Activated naive CD8-positive, alpha-beta T cell treated with anti-CD3 and anti-CD28 coated beads, Interleukin-2, amount 10 ng/mL, durations not matched to agents 7 days and 5 days (primary cell): ENCODE data around the gene SERPINF2. TPM values are rescaled to one million over a fixed set of nuclear protein-coding genes. Genes with fewer than 3 reads are reported as not detected.
"Not testable (repeated sequence)": the region's sequence is repeated elsewhere in the genome, so short reads cannot be mapped to it uniquely, and the experiment has no call there.

ENCODE experiments used
- ATAC-seq: fragments of 150-1000 bp; cut with Tn5 transposase; one replicate; pipeline ENCODE4 v1.10.0; 2021; ENCODE audit warnings: low read depth, moderate library complexity
- POLR2A ChIA-PET: fragments of 350-600 bp; sonication (Branson Sonifier 250); formaldehyde crosslinking; loops from one replicate; lab custom pipeline; 2021; ENCODE audit warnings: antibody characterized with exemption; lab: Charles Lee
- DNase-seq: peaks from one replicate; pipeline ENCODE4 v3.0.0; 2021
- H3K27ac Mint-ChIP-seq: one replicate; pipeline ENCODE4 v1.8.0; 2022; ENCODE audit warnings: mild to moderate bottlenecking, mixed read lengths
- H3K27me3 Mint-ChIP-seq: one replicate; pipeline ENCODE4 v1.8.0; 2022; ENCODE audit warnings: mild to moderate bottlenecking, moderate library complexity, mixed read lengths
- H3K36me3 Mint-ChIP-seq: one replicate; pipeline ENCODE4 v1.8.0; 2021; ENCODE audit warnings: mild to moderate bottlenecking, mixed read lengths
- H3K4me1 Mint-ChIP-seq: one replicate; pipeline ENCODE4 v1.8.0; 2021; ENCODE audit warnings: mixed read lengths
- H3K4me3 Mint-ChIP-seq: one replicate; pipeline ENCODE4 v1.8.0; 2022; ENCODE audit warnings: mild to moderate bottlenecking, moderate library complexity, mixed read lengths
- H3K9me3 Mint-ChIP-seq: one replicate; pipeline ENCODE4 v1.8.0; 2021; ENCODE audit warnings: mixed read lengths
- total RNA-seq, 2 experiments: library from RNA; stranded (reverse); gene quantifications; one replicate each; pipeline ENCODE4 v1.2.3, GENCODE V29; 2021

Gene SERPINF2
- total RNA-seq, 2 experiments from 2014 or later, result 0.23 to 0.33 TPM

DNA sequence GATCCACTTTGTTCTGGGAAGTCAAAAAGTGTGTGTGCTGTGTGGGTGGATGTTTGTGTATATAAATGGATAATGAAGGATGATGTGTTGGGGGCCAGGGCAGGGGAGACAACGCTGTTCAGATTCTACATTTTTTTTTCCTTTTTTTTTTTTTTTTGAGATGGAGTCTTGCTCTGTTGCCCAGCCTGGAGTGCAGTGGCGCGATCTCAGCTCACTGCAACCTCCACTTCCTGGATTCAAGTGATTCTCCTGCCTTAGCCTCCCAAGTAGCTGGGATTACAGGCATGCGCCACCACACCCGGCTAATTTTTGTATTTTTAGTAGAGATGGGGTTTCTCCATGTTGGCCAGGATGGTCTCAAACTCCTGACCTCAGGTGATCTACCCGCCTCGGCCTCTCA is 22.0 kb downstream of the SERPINF2 start:
- POLR2A ChIA-PET, result interaction anchor here (0.6 to 2.4 kb wide), 8 partner anchors 13 to 116 kb away, joined by 3 to 12 read pairs (median 4); partner anchors contain the start of genes RPA1, SMYD4 and WDR81
- peak; percentile 4 for ATAC-seq
- peak overlapping the region; percentile 43 for H3K4me3 Mint-ChIP-seq

GRCh38 chr17:1765576-1765975 is 22.9 kb downstream of the SERPINF2 start:
- Mint-ChIP-seq H3K4me1 (peaks cover 31% of the 10 kb centered on the region), H3K4me3 (no peak overlapping the region), H3K9me3 (no peaks in the 10 kb centered on the region), H3K36me3 (no peaks in the 10 kb centered on the region), H3K27ac (no peak overlapping the region), H3K27me3 (no peaks in the 10 kb centered on the region)
- ATAC-seq (no peak), DNase-seq (no peak)
- POLR2A ChIA-PET, result interaction anchor here (0.6 to 2.1 kb wide), 5 partner anchors 41 to 260 kb away, joined by 3 to 12 read pairs (median 4); partner anchors contain the start of genes RTN4RL1 and WDR81

More for the DNA sequence above, 22.0 kb downstream of the SERPINF2 start:
- not testable (repeated sequence) for H3K36me3 Mint-ChIP-seq, H3K27me3 Mint-ChIP-seq, H3K9me3 Mint-ChIP-seq, DNase-seq
- Mint-ChIP-seq H3K27ac (peak overlapping the region; percentile 85), H3K4me1 (peaks cover 28% of the 10 kb centered on the region)

DNA sequence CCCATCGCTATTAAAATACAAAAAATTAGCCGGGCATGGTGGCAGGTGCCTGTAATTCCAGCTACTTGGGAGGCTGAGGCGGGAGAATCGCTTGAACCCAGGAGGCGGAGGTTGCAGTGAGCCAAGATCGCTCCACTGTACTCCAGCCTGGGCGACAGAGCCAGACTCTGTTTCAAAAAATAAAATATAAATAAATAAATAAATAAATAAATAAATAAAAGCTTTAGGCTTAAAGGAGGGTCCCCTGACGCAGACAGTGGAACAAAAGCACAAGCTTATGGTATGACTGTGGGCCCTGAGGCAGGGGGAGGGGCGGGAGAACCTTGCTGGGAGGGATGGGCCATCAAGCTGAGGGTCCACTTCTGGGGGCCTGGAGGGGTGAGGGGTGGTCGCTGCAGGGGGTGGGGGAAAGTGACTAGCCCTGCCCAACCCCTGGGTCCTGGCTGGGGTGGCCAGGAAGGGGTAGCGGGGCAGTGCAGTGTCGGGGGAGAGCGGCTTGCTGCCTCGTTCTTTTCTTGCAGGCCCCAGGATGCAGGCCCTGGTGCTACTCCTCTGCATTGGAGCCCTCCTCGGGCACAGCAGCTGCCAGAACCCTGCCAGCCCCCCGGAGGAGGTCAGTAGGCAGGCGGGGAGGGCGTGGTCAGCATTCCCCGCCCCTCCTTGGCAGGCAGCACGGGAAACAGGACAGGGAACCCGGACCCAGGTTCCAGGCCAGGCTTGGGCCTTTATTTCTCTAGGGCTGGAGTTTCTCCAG is 23.9 kb downstream of the SERPINF2 start:
- Mint-ChIP-seq H3K4me3 (no peak overlapping the region), H3K36me3 (no peaks in the 10 kb centered on the region), H3K4me1 (peaks cover 33% of the 10 kb centered on the region), H3K27ac (no peak overlapping the region), H3K9me3 (no peaks in the 10 kb centered on the region), H3K27me3 (no peaks in the 10 kb centered on the region)
- DNase-seq (no peak), ATAC-seq (no peak)
- POLR2A ChIA-PET, result interaction anchor here (1.2 kb wide), 1 partner anchor 42 kb away, joined by 3 read pairs; the partner anchor contains the start of gene WDR81

DNA sequence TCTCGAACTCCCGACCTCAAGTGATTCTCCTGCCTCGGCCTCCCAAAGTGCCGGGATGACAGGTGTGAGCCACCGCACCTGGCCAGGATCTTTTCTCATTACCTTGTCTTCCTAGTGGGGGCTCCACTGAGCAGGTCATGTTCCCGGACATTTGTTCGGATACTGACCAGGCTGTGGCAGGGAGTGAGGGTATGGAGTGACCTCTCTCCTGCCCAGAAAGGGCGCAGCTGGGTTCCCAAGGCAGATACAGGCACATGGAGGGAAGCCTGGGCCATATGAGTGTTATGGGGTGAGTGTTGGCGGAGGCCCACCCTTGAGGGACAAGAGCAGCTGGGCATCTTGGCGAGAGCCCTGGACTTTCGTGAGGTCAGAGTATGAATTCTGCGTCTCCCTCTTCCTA is 24.7 kb downstream of the SERPINF2 start:
- no peak overlapping the region for H3K4me3 Mint-ChIP-seq
- no peak for DNase-seq
- POLR2A ChIA-PET, result no interaction called here
- no peaks in the 10 kb centered on the region for H3K27me3 Mint-ChIP-seq
- no peak overlapping the region for H3K27ac Mint-ChIP-seq
- no peaks in the 10 kb centered on the region for H3K36me3 Mint-ChIP-seq
- H3K4me1 Mint-ChIP-seq, result peaks cover 29% of the 10 kb centered on the region
- ATAC-seq, result no peak
- H3K9me3 Mint-ChIP-seq, result no peaks in the 10 kb centered on the region

GRCh38 chr17:1769822-1770477 is 27.3 kb downstream of the SERPINF2 start:
- DNase-seq, result peak; percentile 45
- peaks cover 1% of the 10 kb centered on the region for H3K36me3 Mint-ChIP-seq
- H3K9me3 Mint-ChIP-seq, result no peaks in the 10 kb centered on the region
- H3K27ac Mint-ChIP-seq, result peak overlapping the region; percentile 69
- H3K4me3 Mint-ChIP-seq, result peak overlapping the region; percentile 54
- H3K4me1 Mint-ChIP-seq, result peaks cover 13% of the 10 kb centered on the region
- ATAC-seq, result peak; percentile 62
- no peaks in the 10 kb centered on the region for H3K27me3 Mint-ChIP-seq
- POLR2A ChIA-PET, result interaction anchor here (0.6 to 2.0 kb wide), 7 partner anchors 22 to 53 kb away, joined by 3 to 8 read pairs (median 3); no protein-coding TSS in a partner anchor

DNA sequence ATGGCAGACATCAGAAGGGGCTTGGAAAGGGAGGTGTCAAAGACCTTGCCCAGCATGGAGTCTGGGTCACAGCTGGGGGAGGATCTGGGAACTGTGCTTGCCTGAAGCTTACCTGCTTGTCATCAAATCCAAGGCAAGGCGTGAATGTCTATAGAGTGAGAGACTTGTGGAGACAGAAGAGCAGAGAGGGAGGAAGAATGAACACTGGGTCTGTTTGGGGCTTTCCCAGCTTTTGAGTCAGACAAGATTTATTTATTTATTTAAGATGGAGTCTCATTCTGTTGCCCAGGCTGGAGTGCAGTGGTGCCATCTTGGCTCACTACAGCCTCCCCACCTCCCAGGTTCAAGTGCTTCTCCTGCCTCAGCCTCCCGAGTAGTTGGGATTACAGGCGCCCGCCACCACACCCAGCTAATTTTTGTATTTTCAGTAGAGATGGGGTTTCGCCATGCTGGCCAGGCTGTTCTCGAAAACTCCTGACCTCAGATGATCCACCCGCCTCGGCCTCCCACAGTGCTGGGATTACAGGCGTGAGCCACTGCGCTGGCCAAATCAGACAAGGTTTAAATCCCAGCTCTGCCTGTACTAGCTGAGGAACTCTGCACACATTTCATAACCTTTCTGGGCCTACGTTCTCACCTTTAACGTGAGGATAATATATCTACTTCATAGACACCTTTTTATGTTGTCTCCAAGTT is 30.5 kb downstream of the SERPINF2 start:
- H3K36me3 Mint-ChIP-seq, DNase-seq, H3K4me3 Mint-ChIP-seq, ATAC-seq, H3K9me3 Mint-ChIP-seq, H3K4me1 Mint-ChIP-seq, H3K27me3 Mint-ChIP-seq: not testable (repeated sequence)
- POLR2A ChIA-PET, result interaction anchor here (0.8 kb wide), 1 partner anchor 10 kb away, joined by 3 read pairs; no protein-coding TSS in a partner anchor
- H3K27ac Mint-ChIP-seq, result peak overlapping the region; percentile 54

GRCh38 chr17:1773696-1774181 is 31.1 kb downstream of the SERPINF2 start:
- Mint-ChIP-seq H3K4me1 (peaks cover 9% of the 10 kb centered on the region), H3K36me3 (peaks cover 1% of the 10 kb centered on the region), H3K27ac (no peak overlapping the region), H3K9me3 (no peaks in the 10 kb centered on the region), H3K27me3 (no peaks in the 10 kb centered on the region), H3K4me3 (no peak overlapping the region)
- ATAC-seq, result no peak
- no peak for DNase-seq
- POLR2A ChIA-PET, result interaction anchor here (0.8 kb wide), 1 partner anchor 10 kb away, joined by 3 read pairs; no protein-coding TSS in a partner anchor

GRCh38 chr17:1774390-1775176 is 31.9 kb downstream of the SERPINF2 start:
- Mint-ChIP-seq H3K4me3 (no peak overlapping the region), H3K36me3 (peaks cover 1% of the 10 kb centered on the region), H3K4me1 (peaks cover 6% of the 10 kb centered on the region), H3K9me3 (no peaks in the 10 kb centered on the region), H3K27ac (no peak overlapping the region), H3K27me3 (no peaks in the 10 kb centered on the region)
- DNase-seq (no peak), ATAC-seq (no peak)
- POLR2A ChIA-PET, result no interaction called here

DNA sequence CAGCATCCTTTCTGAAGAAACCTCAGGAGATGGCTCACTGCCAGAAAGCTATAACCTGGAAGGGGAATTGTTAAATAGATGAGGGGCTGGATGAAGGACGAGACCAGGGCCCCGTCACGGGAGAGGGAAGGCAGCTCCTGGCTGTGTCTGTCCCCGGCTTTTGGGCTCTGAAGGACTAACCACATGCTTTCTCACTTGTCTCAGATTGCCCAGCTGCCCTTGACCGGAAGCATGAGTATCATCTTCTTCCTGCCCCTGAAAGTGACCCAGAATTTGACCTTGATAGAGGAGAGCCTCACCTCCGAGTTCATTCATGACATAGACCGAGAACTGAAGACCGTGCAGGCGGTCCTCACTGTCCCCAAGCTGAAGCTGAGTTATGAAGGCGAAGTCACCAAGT is 33.7 kb downstream of the SERPINF2 start:
- H3K36me3 Mint-ChIP-seq, result peaks cover 3% of the 10 kb centered on the region
- H3K27ac Mint-ChIP-seq, result no peak overlapping the region
- no peak overlapping the region for H3K4me3 Mint-ChIP-seq

DNA sequence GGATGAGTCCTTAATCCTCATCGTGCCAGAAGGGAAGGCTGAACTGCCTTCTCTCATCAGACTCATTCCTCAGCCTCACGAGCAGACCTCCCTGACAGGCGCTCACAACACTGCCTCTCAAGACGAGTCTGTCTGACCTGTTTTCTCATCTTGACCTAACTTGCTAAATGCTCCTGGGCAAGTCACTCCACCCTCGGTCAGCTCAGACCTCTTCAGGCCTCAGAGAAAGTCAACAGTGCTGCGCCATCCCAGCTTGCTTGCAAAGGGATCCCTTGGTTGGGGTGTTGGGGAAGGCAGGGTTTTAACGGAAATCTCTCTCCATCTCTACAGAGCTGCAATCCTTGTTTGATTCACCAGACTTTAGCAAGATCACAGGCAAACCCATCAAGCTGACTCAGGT is 34.2 kb downstream of the SERPINF2 start:
- Mint-ChIP-seq H3K4me1 (no peaks in the 10 kb centered on the region), H3K27ac (no peak overlapping the region)
- POLR2A ChIA-PET, result interaction anchor here (1.0 kb wide), 1 partner anchor 19 kb away, joined by 3 read pairs; no protein-coding TSS in a partner anchor

More for the DNA sequence above, 33.7 kb downstream of the SERPINF2 start:
- H3K4me1 Mint-ChIP-seq, result peaks cover 1% of the 10 kb centered on the region
- DNase-seq (no peak), ATAC-seq (no peak)
- H3K27me3 Mint-ChIP-seq, result no peaks in the 10 kb centered on the region
- POLR2A ChIA-PET, result interaction anchor here (1.0 kb wide), 1 partner anchor 19 kb away, joined by 3 read pairs; no protein-coding TSS in a partner anchor
- H3K9me3 Mint-ChIP-seq, result no peaks in the 10 kb centered on the region

GRCh38 chr17:1779571-1780131 is 37.0 kb downstream of the SERPINF2 start:
- H3K4me1 Mint-ChIP-seq, result no peaks in the 10 kb centered on the region
- no peak for DNase-seq
- ATAC-seq, result no peak
- peaks cover 18% of the 10 kb centered on the region for H3K36me3 Mint-ChIP-seq
- H3K27me3 Mint-ChIP-seq, result no peaks in the 10 kb centered on the region
- H3K9me3 Mint-ChIP-seq, result no peaks in the 10 kb centered on the region
- POLR2A ChIA-PET, result interaction anchor here (0.7 kb wide), 1 partner anchor 288 kb away, joined by 3 read pairs; no protein-coding TSS in a partner anchor
- H3K27ac Mint-ChIP-seq, result no peak overlapping the region
- H3K4me3 Mint-ChIP-seq, result no peak overlapping the region

More for the DNA sequence above, 34.2 kb downstream of the SERPINF2 start:
- H3K9me3 Mint-ChIP-seq, result no peaks in the 10 kb centered on the region
- DNase-seq, result no peak
- H3K4me3 Mint-ChIP-seq, result no peak overlapping the region
- peaks cover 7% of the 10 kb centered on the region for H3K36me3 Mint-ChIP-seq
- ATAC-seq, result no peak
- no peaks in the 10 kb centered on the region for H3K27me3 Mint-ChIP-seq

GRCh38 chr17:1782171-1782567 is 39.5 kb downstream of the SERPINF2 start:
- ATAC-seq (no peak), DNase-seq (no peak)
- H3K36me3 Mint-ChIP-seq, result peaks cover 22% of the 10 kb centered on the region
- POLR2A ChIA-PET, result no interaction called here
- no peaks in the 10 kb centered on the region for H3K4me1 Mint-ChIP-seq
- no peak overlapping the region for H3K4me3 Mint-ChIP-seq
- no peak overlapping the region for H3K27ac Mint-ChIP-seq
- no peaks in the 10 kb centered on the region for H3K27me3 Mint-ChIP-seq
- H3K9me3 Mint-ChIP-seq, result no peaks in the 10 kb centered on the region
